ENCODE results near the gene IPO13.
A peak's percentile ranks its signal among the peaks of the same experiment; 100 is the strongest.

Gene IPO13

DNA sequence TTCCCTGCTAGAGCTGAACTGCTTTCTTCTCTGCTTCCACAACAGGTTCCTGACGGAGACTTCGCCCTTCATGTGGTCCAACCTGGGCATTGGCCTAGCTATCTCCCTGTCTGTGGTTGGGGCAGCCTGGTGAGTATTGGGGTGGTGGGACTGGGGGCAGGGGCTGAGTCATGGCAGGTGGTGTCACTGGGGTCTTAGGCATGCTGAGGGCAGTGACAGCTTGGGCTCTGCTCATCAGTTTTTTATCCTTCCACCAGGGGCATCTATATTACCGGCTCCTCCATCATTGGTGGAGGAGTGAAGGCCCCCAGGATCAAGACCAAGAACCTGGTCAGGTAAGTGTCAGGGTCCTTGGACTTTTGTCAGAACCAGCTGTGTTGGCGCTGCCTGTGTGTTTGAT is 29.3 kb downstream of the IPO13 start:
- no peak for DNase-seq

DNA sequence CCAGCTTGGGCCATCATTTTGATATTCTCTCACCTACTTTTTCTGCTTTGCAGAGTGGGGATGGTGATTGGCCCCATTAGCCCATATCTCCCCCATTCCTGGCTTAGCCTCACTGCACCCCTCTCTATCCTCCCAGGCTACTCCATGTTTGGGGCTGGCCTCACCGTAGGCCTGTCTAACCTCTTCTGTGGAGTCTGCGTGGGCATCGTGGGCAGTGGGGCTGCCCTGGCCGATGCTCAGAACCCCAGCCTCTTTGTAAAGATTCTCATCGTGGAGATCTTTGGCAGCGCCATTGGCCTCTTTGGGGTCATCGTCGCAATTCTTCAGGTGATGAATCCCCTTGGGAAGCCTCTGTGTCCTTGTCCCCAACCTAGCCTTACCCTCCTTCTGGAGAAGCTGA is 30.1 kb downstream of the IPO13 start:
- DNase-seq = no peak

DNA sequence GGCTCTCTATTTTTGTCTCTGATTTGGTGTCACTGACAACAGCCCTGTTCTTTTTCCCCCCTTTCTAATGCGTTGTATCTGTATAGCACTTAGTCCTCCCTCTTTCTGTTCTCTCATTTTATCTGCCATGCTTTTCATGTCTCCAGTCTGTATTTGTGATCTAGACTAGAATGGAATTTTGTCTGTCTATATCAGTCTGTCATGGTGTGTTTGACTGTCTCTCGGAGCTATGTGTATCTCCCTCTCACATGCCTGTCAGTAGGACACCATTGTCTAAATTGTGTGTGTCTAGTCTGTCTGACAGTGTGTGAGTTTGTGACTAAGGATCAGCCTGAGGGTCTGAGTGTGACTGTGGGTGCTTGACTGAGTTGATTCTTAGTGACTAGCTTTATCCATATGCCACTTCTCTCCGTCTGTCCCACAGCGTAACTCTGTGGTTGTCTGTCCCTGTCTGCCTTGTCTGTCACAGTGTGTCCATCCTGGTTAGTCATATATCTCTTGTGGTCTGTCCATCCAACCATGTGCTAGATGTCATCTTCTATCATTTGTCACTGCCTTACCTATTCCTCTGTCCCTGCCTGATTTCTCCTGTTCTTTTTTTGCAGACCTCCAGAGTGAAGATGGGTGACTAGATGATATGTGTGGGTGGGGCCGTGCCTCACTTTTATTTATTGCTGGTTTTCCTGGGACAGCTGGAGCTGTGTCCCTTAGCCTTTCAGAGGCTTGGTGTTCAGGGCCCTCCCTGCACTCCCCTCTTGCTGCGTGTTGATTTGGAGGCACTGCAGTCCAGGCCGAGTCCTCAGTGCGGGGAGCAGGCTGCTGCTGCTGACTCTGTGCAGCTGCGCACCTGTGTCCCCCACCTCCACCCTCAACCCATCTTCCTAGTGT is 30.9 kb downstream of the IPO13 start:
- DNase-seq = no peak

DNA sequence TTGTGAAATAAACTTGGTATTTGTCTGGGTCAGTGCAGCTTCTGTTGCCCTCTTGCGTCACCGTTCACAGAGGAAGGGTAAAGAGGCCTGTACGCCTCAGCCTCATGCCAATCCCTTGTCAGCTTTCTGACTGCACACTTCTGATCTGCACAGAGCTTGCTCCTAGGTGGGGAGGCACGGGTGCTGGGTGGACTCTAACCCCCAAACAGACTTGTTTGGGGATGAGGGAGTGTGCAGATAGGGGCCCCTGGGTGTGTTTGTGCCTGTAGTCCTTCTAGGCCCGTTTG is 31.5 kb downstream of the IPO13 start:
- no peak for DNase-seq

DNA sequence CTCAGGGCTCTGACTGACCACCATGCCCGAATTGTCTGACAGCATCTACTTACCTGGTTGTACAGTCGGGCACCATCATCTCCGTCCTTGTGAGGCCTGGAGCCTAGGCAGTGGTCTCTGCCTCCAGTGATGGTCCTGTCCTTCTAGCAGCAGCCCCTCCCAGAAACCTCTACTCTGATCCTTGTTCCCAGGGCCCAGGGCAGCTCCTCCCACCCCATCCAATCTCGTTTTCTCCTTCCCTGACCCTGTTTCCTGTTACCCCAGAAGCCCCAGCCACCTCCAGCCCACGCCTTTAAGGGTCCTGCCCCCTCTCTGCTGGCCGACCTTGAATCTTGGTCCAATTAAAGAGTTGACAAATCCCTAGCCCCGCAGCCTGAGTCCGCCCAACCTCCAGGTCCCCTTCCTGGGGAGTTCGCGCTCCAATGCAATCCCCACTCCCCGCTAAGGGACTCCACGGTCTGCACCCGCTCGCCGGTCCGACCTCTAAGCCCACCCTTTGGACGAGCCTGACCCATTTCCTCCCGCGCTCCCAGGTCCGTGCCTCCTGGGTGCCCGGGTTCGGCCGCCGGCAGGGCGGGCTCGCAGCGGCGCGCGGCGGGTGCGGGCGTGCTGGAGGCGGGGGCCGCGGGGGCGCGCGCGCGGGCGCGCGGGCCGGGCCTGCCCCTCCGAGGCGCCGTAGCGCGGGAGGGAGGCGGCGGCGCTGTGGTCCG is 32.0 kb downstream of the IPO13 start, which contains the start of gene B4GALT2:
Gene B4GALT2 (plus strand): TSS at position 660 of the 710 bp plus-strand sequence. CDS start 1,951 bp downstream, outside the sequence.
- DNase-seq = peak; percentile 54

DNA sequence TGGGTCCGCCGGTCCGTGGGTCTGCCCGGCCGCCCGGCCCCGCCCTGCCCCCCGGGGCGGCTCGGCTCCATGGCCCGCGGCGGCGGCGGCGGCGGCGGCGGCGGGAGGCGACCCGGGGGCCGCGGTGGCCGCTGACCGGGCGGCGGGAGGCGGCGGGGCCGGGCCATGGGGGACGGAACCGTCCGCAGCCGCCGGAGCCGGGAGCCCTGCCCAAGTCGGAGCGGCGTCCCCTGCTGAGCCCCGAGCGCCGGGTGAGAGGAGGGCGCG is 32.4 kb downstream of the IPO13 start:
- no peak for DNase-seq

DNA sequence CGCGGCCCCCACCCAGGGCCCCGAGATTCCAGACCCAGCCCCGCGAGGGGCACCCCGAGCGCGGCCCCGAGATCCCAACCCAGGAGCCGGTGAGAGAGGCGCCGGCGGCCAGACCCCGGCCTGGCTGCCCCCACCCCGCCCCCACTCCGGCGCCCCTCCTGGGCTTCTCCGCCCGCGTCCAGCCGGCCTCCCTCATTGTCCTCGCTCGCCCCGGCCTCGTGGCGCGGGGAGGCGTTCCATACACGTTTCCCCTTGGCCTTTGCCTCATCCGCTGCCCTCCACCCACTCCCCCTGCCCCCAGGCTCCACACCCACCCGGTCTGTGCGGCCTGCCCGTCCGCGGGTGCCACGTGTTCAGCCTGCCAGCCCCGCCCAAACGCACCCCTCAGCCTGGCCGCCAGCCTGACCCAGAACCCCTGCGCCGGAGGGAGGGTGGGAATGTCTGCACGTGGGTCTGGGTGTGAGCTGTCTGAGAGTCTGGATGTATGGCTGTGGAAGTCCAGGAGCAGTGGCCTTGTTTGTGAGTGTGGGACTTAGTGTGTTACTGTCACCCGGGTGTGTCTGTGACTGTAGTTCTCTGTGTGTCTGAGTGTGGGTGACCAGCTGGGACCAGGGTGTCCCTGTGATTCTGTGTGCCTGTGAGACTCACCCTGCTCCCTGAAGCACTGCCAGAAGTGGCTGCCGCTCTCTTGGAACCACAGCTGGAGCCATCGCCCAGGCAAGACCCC is 32.9 kb downstream of the IPO13 start:
- peak; percentile 46 for DNase-seq

DNA sequence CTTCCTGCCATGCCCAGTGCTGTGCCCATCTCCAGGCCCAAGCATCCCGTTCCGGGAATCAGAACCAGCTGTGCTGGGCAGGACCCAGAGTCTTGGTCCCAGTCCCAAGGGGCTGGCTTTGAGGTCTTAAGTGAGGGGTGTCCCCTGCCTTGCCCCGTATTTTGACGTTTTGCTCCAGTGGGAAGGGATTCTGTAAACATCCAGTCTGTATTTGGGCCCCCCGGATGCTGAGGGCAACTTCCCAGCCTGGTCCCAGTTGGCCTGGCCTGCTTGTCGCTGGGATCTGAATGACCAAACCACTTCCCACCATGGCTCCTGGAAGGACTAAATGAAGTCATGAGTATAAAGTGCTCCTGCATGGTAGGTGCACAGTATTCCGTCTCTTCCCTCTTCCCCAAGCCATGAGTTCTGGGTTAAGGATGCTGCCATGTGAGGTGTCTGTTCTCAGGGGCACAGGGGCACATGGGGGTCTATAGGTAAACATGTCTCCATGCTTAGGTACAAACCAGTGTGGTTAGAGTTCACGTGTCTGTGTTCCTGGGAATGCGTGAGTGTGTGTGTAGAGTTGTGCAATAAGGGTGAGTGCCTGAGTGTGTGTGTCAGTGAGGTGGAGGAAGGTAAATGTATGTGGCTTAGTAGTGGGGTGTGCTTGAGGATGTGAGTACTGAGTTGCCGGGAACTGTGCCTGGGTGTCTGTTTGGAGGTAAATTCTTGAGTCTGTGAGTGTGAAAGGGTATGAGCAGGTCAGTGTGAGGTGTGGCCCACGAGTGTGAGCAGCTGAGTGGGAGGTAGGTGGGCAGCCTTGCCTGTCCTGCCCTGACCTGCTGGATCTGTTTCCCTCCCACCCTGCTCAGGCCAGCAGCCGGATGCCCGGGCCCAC is 33.7 kb downstream of the IPO13 start:
- DNase-seq = no peak

DNA sequence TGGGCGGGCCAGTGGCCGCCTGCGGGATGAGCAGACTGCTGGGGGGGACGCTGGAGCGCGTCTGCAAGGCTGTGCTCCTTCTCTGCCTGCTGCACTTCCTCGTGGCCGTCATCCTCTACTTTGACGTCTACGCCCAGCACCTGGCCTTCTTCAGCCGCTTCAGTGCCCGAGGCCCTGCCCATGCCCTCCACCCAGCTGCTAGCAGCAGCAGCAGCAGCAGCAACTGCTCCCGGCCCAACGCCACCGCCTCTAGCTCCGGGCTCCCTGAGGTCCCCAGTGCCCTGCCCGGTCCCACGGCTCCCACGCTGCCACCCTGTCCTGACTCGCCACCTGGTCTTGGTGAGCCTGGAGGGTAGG is 34.4 kb downstream of the IPO13 start:
- no peak for DNase-seq

DNA sequence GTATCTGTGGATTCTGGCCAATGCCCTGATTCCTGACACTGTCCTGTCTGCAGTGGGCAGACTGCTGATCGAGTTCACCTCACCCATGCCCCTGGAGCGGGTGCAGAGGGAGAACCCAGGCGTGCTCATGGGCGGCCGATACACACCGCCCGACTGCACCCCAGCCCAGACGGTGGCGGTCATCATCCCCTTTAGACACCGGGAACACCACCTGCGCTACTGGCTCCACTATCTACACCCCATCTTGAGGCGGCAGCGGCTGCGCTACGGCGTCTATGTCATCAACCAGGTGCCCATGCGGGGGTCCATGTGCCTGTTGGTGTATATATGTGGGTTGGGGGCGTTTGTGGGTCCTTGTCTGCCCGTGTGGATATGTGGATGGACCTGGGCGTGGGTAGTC is 34.9 kb downstream of the IPO13 start:
- no peak for DNase-seq

DNA sequence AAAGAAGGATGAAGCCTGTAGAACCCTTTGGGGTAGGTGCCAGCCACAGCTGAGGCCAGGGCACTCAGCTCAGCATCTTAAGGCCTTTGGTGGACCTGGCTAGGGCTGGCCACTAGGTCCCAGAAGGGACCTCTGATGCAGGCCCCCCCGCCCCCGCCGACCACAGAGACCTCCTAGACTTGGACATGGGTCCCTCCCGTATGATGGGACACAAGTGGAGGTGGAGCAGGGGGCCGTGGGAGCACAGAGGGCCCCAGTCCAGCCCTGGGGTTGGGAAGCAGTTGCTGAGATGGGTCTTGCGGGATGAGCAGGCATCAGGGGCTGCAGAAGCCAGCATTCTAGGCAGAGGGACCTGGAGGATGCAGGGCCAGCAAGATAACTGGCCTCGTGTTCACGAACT is 35.5 kb downstream of the IPO13 start:
- no peak for DNase-seq

DNA sequence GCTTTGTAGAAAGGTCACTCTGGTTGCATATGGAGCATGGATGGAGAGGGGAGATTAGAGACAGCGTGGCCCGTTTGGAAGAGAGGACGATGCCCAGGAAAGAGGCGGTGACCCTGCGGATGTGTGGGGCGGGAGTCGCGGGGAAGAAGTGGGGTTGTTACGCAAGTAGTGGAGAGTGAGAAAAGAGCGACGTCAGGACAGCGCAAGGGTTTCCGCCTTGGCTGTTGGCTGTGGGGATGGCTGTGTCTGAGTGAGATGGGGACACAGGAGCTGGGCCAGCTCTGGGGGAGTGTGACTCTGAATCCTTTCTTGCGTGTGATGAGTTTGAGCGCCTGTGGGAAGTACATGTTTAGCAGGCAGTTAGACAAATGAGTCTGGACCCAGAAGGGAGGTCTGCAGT is 36.1 kb downstream of the IPO13 start:
- DNase-seq = no peak

DNA sequence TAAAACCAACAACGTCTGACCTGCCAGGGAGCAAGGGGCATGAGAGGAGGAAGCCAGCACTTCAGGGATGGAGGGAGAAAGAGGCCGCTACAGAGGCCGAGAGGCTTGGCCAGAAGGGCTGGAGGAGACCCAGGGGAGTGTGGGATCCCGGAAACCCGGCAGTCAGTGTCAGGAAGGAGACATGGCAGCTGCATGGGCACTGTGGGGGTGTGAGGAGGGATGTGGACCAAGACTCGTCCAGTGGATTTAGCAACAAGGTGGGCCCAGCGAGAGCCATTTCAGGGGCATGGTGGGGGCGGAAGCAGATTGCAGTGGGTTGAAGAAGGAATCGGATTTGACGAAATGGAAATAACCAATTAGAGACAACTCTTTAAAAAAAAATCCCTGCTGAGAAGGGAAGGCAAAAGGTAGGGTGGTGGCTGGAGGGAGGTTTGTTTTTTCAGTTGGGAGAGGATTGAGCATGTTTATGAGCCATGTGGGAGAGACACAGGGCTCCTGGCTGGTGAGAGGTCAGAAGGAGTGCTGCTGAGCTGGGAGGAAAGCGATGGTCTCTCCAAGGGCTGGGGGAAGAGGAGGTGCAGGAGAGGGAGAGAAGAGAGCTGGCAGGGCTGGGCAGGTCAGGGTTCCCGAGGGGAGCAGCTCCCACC is 36.6 kb downstream of the IPO13 start:
- no peak for DNase-seq

DNA sequence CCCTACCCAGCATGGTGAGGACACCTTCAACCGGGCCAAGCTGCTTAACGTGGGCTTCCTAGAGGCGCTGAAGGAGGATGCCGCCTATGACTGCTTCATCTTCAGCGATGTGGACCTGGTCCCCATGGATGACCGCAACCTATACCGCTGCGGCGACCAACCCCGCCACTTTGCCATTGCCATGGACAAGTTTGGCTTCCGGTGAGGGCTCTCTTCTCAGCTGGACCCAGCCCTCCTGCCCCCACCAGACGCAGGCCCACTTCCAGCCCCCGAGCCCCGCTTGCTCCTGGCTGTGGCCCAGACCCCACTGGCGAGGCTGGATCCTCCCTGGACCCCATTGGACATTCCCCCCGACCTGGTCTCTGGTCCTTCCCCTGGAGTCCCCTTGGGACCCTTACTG is 38.1 kb downstream of the IPO13 start:
- no peak for DNase-seq

DNA sequence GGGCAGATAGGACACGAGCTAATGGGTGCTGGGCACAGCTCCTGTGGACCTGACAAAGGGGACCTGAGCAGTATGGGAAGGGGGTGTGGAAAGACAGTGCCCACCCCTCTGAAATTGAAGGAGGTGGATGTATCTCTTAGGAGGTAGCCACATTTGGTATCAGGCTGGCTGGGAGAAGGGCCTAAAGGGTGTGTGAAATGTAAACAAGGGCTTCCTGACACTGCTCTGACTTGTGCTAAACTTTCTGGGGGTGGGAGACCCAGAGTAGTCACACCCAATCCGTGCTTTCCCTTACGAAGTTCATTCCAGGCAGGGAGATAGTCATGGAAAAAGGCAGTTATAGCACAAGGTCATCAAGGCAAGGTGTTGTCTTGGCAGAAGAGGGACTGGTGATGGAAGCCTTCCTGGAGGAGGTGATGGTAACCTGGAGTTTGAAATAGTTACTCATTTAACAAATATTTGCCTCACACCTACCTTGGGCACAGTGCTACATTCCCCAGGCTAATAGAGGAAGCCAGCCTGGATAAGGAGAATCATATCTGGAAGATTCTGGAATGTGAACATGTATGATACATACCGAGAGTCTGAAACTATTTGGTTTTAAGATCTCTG is 39.3 kb downstream of the IPO13 start:
- DNase-seq = no peak

DNA sequence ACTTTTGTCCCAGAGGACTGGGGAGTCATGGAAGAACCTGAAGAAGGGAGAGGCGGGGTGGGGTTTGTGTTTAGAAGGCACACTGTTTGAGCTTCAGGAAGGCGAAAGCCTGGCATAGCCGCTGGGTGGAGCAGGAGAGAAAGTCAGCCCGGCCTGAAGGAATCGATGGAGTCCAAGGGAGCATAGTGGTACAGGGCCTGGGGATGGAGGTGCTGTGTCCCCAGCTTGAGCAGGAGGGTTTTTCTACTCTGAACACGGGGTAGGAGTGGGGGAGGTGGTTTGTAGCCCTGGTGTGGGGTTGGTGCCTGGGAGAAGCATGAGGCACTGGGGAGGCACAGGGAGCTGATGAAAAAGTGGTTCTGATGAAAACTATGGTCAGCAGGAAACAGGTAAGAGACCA is 40.0 kb downstream of the IPO13 start:
- DNase-seq = no peak

DNA sequence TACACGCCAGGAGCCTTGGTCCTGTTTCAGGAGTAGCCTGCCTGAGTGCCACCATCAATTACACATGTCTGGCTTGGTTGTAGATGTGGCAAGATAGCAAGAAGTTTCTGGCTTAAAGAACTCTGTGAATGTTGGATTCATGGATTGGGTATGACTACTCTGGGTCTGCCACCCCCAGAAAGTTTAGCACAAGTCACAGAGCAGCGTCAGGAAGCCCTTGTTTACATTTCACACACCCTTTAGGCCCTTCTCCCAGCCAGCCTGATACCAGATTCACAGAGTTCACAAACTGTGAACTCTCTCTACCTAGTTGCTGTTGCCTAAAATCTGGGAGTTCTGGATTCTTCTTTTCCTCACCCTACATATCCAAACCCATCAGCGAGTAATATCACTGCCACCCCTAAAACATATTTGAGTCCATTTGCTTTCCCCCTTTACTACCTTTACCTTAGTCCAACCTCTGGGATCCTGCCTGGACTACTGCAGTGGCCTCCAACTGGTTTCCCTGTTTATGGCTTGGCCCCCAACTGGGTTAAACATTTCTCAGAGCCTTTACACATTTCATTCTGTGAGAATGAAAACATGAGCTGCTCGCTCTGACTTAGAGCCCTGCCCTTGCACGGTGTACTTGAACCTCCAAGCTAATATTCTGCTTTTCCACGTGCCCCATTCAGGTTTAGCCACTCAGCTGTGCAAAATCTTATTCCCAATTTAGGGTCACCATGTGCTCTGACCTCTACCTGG is 40.6 kb downstream of the IPO13 start:
- DNase-seq = no peak

DNA sequence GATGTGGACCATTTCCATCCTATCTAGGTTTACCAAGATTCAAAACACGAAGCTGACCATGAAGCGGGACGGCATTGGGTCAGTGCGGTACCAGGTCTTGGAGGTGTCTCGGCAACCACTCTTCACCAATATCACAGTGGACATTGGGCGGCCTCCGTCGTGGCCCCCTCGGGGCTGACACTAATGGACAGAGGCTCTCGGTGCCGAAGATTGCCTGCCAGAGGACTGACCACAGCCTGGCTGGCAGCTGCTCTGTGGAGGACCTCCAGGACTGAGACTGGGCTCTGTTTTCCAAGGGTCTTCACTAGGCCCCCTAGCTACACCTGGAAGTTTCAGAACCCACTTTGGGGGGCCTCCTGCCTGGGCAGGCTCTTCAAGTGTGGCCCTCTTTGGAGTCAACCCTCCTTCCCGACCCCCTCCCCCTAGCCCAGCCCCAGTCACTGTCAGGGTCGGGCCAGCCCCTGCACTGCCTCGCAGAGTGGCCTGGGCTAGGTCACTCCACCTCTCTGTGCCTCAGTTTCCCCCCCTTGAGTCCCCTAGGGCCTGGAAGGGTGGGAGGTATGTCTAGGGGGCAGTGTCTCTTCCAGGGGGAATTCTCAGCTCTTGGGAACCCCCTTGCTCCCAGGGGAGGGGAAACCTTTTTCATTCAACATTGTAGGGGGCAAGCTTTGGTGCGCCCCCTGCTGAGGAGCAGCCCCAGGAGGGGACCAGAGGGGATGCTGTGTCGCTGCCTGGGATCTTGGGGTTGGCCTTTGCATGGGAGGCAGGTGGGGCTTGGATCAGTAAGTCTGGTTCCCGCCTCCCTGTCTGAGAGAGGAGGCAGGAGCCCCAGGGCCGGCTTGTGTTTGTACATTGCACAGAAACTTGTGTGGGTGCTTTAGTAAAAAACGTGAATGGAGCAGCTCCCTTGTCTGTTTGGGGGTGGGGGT is 43.8 kb downstream of the IPO13 start:
- DNase-seq = no peak

DNA sequence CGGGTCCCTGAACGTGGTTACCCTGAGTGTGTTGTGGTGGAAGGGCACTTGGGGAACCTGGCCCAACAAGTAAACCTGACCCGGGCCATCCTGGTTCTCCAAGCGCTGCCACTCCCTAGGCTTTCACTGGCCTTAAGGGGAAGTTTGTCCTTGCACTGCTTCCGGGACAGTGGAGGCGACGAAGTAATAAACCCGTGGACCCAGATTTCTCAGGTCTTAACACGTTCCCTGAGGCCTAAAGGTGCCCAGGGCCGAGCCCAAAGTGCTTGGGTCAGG is 44.4 kb downstream of the IPO13 start:
- DNase-seq = no peak

DNA sequence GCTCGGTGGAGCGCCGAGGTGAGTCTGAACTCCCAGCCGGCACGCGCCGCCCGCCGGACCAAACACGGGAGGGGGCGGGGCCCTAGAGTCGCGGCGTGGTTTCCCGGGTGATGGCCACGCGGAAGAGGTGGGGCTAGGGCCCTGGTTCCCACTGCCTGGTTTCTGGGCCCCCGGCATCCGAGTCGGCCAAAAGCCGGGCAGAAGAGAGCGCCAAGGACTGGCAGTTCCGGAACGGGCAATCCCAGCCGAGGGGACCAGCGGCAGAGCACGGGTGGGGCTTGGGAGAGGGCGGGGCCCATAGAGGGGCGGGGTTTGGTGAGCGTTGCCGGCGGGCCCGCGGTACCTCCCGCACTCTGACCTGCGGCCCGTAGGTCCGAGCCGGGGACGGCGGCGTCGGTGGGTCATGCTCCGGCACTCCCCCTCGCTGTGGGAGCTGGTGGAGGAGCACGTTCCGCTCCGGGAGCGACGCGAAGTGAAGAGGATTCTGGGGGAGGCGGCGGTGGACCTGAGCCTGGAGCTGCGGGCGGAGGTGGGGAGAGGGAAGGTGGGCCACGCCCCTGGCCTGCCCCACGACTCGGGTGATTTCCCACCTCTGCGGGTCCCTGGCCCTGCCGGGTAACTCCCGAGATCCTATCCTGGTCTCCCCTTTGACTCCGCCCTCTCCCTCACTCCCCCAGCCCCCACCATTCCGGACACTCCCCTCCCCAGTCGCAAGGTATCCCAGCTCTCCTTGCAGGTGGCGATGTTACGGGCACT is 44.9 kb downstream of the IPO13 start, which contains the start of gene CCDC24:
Gene CCDC24 (plus strand): TSS at position 124 of the 756 bp plus-strand sequence. CDS start 280 bp downstream, at position 404.
- DNase-seq = peak; percentile 53

Measured in NCI-H1092 treated with DMSO at 0.1 percent for 48 hours (cell line).